ENCODE results near the gene MAFG.

The MAFG gene

GRCh38 chr17:81935709-81936084, 8.2 kb upstream of the MAFG start:
- DNase-seq = no peak

DNA sequence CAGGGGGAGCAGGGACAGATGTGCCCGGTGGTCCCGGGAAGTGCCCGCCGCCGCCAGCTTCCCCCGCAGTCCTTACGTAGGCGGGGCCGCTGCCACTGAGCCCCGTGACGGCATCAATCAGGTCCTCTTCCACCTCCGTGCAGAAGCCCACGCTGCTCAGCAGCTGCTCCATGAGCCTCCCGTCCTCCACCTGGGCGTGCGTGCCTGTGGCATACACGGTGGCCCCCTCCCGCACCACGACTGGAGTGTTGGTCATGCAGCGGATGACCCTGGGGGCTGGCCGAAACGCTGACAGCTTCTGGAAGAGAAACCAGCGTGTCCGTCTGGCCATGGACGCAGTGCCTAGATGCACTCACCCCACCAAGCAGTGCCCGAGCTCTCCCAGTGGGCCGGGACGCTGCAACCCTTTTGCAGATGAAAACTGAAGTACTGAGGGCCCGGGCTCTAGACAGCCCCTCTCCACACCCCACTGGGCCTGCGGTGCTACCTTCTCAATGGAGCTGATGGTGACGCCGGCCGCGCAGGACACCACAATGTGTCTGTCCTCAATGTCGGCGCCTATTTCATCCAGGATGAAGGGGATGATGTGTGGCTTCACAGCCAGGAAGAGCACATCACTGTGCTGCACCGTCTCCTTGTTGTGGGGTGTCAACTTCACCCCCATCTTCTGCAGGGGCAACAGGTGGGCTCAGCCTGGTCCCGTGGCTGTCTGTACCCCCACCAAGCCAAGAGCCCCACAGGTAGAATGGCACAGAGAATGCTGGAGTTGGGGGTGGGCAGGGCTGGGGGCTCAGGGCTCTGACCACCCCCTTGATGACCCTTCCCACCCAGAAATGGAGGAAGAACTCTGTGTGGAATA, 7.5 kb upstream of the MAFG start:
- DNase-seq = no peak

DNA sequence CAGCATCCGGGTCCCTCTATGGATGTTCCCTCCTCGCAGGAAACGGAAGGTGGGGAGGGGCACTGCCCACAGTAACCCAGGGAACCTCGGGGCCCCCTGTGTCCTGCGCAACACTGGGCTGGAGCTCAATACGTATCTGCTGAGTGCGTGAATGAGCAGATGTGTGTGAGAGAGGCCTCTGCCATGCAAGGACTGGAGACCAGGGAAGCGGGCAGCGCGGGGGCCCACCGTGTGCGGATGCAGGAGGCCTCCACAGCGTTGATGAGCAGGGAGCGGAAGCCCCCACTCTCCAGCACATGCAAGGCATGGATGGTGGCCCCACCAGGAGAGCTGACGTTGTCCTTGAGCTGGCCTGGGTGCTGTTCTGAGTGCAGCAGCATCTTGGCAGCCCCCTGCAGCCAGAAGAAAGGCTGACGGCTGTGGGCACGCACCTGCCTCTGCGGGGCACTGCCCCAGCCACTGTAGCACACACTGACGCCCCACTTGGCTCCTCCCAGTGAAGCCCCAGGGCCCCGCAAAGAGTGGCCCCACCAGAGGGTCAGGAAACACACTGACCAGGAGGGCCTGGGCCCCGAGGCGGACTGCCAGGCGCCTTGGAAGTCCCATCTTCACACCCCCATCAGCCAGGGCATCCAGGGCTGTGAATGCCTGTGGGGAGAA, 6.7 kb upstream of the MAFG start:
- DNase-seq = no peak

DNA sequence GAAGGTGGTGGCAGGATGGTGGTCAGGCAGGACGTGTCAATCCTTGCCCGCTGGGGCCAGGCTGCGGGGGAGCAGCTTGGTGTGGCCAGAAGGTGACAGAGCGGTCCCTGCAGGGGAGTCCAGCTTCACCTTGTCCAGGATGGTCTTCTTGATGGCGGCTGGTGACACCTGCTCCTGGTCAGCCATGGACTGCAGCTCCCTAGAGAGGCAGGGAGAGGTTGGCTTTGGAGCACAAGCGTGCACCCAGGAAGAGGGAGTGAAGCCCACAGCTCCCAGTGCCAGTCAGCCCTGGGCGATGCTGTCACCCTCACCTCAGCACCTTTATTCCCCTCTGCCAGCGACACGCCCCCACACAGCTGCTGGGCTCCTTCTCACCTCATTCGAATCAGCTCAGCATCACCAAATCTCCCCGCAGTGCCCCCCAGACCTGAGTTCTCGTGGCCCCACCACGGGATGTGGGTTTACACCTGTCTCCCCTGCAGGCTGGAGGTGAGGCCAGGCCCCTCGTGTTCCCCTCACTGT, 5.7 kb upstream of the MAFG start:
- DNase-seq = no peak

GRCh38 chr17:81932333-81932983, 4.9 kb upstream of the MAFG start:
- no peak for DNase-seq

DNA sequence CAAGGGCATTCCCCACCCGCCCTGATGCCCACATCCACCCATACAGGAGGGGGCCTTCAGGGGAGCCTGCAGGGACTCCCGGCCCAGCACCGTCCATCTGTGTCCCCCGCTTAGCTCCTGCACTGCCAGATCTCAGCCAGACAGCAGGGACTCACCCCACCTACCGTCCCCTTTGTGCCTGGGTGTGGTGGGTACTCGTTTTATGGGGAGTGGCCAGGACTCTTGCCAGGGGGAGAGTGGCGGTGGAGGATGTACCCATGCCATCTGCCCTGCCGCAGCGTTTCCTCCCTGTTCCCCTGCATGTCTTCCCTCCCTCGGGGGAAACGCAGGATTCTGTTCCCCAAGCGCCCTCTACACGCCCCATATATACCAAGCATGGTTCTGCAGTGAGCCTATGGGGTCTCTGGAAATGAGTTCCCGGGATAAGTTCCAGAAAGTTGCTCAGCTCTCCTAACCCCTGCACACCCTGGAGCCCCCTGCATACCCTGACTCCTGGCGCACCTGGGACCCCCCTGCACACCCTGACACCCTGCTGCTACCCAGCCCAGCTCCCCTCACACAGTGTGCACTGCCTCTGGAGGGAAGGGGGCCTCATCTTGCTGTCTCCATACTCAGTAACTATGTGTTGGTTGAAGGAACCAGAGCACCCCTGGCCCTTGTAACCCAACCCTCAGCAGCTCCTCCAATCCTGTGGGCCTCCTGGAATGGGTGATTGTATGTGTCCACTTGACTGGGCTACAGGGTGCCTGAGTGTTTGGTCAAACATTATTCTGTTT, 4.2 kb upstream of the MAFG start:
- peak; percentile 25 for DNase-seq

- no peak for DNase-seq
These were observed 3.6 kb upstream of the MAFG start for GRCh38 chr17:81931189-81931556.

DNA sequence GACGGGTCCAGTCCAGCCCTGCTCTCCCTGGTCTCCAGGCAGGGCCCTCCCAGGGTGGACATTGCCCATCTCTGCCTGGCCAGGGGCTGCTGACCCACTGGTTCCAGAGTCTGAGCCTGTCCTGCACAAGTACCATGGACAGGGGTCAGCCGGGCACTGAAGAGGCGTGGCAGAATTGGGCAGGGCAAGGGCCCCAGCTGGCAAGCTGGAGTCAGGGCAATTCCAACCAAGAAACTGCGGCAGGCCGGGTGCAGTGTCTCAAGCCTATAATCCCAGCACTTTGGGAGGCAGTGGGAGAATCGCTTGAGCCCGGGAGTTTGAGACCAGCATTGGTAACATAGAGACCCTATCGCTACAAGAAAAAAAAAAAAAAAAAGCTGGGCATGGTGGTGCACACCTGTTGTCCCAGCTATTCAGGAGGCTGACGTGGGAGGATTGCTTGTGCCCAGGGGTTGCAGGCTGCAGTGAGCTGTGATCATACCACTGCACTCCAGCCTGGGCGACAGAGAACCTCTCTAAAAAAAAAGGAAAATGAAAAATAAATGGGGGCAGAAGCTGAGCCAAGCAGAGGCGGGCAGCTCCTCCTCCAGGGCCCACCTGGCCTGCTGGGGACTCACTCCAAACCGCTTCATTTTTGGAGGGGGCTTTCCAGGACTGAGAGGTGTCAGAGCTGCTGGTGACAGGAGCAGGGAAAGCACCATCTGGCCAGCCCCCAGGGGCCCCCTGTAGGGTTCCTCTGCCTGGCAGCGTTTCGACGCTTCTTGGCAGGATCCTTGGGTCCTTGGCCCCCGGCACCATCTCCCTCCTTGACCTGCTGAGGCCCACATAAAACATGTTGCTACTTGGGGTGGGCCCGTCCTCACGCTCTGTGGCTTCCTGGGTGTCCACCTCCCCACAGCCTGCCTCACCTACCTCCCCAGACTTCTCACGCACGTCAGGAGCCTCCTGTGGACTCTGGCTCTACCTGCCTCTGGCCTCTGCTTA, 2.9 kb upstream of the MAFG start:
- DNase-seq = no peak

DNA sequence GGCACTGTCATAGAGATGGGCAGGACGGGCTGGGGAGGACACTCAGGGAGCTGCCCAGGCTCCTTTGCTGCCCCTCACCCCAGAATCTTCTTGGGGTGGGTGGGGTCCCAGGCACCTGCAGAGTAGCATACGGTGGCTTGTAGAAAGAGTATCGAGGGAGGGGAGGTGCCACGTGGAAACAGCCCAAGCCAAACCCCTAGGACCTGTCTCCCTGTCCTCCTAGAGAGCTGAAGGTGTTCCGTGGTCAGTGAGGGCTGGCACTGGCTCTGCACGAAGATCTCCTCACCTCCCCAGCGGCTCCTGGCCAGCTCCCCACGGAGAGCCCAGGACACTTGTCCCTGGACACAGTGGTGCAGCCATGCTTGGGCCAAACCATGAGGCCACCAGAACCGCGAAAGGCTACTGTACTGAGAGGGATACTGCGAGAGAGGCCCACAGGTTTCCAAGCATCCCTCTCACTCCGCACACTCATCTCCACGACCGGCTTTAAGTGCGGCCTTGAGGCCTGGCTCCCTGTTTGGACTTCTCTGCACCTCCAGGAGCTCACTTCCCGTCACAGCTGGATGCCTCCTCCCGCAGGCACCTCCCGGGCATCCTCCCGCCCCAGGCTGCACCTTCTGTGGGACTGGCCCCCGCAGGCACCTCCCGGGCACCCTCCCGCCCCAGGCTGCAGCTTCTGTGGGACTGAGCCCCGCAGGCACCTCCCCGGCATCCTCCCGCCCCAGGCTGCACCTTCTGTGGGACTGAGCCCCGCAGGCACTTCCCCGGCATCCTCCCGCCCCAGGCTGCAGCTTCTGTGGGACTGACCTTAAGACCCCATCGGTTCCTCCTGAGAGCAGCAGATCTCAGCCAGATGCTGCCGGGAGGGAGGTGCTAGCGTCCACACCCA, 2.0 kb upstream of the MAFG start:
- DNase-seq = no peak

DNA sequence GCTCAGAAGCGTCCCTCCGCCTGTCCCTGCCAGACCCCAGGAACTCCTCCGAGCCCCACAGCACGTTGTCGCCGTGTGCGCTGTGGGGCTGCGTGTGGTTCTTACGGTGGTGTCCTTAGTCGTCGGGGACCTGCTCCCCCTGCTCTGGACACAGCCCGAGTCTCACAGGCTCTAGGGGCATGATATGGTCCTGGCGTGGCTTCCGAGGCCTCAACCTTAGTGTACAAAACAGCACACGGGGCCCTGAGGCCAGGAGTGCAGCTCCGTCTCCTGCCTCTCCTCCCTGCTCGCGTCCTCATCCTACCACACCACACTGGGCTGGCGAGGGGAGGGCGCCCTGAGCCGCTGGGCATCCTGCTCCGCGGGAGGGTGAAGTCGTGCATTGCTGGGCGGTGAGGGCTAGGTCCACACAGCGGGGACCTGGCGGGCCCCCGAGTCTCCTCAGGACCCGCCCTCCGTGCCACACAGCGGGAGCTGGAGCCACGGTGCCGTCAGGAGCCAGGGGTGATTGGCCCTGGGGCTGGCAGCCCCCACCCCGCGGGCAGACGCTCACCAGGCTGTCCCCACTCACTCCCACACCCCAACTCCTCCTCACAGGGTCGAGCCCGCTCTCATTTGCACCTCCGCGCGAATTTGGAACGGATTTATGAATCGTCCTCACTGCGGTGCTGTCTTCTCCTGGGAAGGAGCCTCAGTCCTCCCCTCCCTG, 1.2 kb upstream of the MAFG start:
- DNase-seq = peak; percentile 60

- no peak for DNase-seq
These were observed 333 bp downstream of the MAFG start for GRCh38 chr17:81927152-81927652.

GRCh38 chr17:81926451-81927151, 934 bp downstream of the MAFG start:
- DNase-seq = peak; percentile 64

- DNase-seq = no peak
These were observed 1.6 kb downstream of the MAFG start for GRCh38 chr17:81925860-81926450.

- no peak for DNase-seq
These were observed 2.7 kb downstream of the MAFG start for GRCh38 chr17:81924557-81925532.

DNA sequence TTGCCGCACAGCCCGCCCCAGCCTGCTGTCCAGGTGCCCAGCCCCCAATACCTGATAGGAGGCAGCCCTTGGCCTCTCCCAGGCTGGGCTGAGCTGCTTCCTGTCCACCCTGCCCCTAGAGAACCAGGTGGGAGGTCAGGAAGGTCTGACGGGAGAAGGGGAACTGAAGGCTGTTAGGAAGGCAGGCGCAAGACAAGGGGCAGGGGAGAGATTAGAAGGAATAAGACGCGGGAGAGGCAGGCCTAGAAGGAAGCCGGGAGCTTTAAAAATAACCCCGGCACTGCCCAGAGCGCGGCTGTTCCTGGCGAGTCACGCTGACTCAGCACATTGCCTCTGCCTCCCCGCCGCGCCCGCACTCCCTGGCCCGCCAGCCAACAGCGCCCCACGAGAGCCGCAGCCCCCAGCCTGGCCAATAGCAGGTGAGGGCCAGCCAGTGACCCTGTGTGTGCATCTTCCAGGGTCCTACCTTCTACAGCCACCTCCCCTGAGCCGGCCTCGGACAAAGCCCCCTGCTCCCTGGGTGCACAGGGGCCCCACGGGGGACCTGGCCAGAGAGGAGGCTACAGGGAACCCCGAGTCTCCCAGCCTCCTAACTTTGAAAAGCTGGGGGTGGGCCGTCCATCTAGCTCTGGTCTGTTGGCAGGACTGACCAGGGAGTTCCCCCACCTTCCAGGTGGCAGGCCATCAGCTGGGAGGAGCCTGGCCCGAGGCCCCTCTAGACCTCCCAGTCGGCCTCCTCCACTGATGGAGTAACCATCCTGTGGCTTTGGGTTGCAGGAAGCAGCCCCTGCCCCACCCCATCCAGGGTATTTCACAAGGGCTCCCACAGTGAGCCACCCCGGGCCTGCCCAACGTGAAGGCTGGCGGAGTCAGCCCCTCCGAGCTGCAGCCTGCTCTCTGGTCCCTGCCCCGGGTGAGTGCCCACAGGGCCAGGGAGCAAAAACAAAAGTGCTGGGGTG, 4.0 kb downstream of the MAFG start:
- no peak for DNase-seq

Data from COR-L47 (cell line).